GM12875 (cell line): ENCODE results near the gene IER2.

Source experiments
- H3K4me3 ChIP-seq: one replicate; pipeline ENCODE4 v1.5.1; 2011; ENCODE audit warnings: low read depth, low read length, control low read depth
- CTCF ChIP-seq: IDR thresholded peaks from 2 replicates; pipeline ENCODE4 v1.5.1; 2011; ENCODE audit warnings: low read depth, mild to moderate bottlenecking, control low read depth, inconsistent platforms, low read length, moderate library complexity, borderline replicate concordance; ENCODE audit not compliant: insufficient read depth

Gene IER2

GRCh38 chr19:13150187-13150930, at the start of gene IER2, which contains the start of gene STX10:
Gene IER2, plus strand, starts transcription at chr19:13150411. Its CDS starts 2,776 bp downstream, at chr19:13153187.
Gene STX10, minus strand, starts transcription at chr19:13150375. Its CDS starts 202 bp downstream, at chr19:13150173.
- peak within 1 kb of the TSS; percentile 89 for H3K4me3 ChIP-seq
- TF ChIP-seq CTCF, result peak; percentile 58

GRCh38 chr19:13100841-13101589, 49.2 kb upstream of the IER2 start:
- peak overlapping the region; percentile 66 for H3K4me3 ChIP-seq
- TF ChIP-seq CTCF, result peak; percentile 58

- peak overlapping the region; percentile 66 for H3K4me3 ChIP-seq
- TF ChIP-seq CTCF, result no peak
Measured at GRCh38 chr19:13101590-13102415, 48.4 kb upstream of the IER2 start.

GRCh38 chr19:13102416-13102665, 47.9 kb upstream of the IER2 start:
- no peak for TF ChIP-seq CTCF
- H3K4me3 ChIP-seq, result peak overlapping the region; percentile 66

GRCh38 chr19:13102666-13103580, 47.3 kb upstream of the IER2 start, which contains the start of gene LYL1:
Gene LYL1, minus strand, starts transcription at chr19:13102858. Its CDS starts 1,687 bp downstream, at chr19:13101171.
- H3K4me3 ChIP-seq, result peak within 1 kb of the TSS; percentile 66
- no peak for TF ChIP-seq CTCF

- H3K4me3 ChIP-seq, result peak overlapping the region; percentile 66
- TF ChIP-seq CTCF, result no peak
Measured at GRCh38 chr19:13103581-13104359, 46.4 kb upstream of the IER2 start.
